Activated gamma-delta T cell treated with Interleukin-2 at 50 U/mL for 16 hours (primary cell): ENCODE measurements around the gene NLRC5.
"Not testable (repeated sequence)": the region's sequence is repeated elsewhere in the genome, so short reads cannot be mapped to it uniquely, and the experiment has no call there.

Experiments used
- DNase-seq: peaks from one replicate; pipeline ENCODE4 v3.0.0-alpha.2; 2020

NLRC5 gene

DNA sequence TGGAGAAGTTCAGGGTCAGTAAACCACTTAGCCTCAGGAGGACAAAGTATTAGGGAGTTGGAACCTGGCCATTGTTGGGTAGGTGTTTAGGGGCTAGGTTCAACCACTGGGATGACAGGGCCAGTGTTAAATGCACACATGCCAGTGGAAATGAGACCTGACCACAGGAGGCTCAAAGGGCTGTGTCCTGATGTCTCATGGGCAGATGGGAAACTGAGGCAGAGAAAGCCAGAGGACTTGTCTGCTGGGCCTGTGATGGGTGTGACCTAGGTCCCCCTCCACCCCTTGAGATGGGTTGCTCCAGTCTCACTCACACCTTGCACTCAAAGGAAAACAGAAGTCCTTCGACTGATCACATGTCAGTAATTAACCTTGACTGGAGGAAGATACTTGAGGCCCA lies 119.1 kb downstream of the NLRC5 start:
- no peak for DNase-seq

DNA sequence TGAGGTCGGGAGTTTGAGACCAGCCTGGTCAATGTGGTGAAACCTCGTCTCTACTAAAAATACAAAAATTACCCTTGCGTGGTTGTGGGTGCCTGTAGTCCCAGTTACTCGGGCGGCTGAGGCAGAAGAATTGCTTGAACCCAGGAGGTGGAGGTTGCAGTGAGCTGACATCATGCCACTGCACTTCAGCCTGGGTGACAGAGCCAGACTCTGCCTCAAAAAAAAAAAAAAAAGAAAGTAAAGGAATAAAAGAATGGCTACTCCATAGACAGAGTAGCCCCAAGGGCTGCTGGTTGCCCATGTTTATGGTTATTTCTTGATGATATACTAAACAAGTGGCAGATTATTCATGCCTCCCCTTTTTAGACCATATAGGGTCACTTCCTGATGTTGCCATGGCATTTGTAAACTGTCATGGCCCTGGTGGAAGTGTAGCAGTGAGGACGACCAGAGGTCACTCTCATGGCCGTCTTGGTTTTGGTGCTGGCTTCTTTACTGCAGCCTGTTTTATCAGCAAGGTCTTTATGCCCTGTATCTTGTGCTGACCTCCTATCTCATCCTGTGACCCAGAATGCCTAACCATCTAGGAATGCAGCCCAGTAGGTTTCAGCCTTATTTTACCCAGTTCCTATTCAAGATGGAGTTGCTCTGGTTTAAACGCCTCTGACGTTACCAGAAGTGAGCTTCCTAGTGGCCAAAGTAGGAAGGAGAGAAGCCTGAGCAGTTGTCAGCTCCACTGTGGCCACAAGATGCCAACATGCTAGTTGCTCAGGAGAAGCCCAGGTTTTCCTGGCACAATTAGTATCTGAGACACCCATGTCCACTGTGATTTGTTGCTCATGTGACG lies 120.1 kb downstream of the NLRC5 start:
- not testable (repeated sequence) for DNase-seq

DNA sequence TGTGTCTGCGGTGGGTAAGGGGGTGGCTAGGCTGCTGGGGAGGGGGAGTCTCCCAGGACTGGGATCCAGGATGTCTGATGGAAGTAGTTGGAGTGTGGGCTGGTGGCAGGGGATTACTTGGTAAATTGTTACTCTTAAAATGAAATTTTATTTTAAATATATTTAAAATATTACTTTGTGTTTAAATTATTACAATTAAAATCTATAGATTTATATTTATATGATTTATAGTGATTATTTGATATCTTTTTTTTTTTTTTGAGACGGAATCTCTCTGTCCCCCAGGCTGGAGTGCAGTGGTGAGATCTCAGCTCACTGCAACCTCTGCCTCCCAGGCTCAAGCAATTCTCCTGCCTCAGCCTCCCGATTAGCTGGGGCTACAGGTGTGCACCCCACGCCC lies 121.6 kb downstream of the NLRC5 start:
- DNase-seq = no peak

DNA sequence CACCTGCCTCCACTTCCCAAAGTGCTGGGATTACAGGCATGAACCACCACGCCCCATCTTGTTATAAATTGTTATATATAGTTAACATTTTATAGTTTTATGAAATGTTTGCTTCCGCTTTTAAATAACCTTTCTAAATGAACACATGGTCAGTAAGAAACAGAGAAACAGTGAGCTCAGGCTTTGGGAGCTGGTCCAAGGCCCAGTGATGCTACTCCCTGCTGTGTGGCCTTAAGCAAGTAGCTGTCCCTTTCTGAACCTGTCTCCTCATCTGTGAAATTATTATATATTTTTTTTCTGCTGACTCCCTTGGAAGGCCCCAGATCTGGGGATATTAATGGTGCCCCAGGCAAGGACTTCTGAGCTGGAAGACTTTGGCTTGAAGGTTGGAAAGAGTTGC lies 122.1 kb downstream of the NLRC5 start:
- no peak for DNase-seq

DNA sequence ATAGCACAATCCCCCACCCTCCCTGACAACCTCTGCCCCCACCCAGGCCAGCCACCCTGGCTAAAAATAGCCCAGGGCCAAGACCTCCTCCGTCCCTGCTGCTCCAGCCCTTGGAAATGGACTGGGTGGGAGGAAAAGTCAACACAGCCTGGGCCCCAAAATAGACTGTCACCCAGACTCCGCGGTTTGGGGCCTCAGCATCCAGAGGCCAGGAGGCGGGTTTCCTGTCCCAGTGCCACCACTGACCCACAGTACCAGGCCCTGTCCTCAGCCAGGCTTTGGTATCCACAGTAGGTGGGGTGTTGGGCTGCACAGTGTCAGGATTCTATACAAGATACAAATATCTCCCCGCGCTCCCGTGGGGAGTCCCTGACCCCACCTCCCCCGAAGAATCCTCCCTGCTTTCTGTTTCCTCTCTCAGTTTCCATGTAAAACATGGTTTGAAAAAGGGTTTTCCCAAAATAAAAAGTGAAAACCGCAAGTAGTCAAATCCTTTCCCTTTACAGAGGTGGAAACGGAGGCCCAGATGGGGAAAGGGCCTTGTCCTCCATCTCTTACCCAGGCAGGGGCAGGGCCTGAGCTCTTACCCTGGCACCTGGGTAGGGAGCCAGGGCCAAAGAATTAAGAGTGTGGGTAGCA lies 123.2 kb downstream of the NLRC5 start:
- no peak for DNase-seq

DNA sequence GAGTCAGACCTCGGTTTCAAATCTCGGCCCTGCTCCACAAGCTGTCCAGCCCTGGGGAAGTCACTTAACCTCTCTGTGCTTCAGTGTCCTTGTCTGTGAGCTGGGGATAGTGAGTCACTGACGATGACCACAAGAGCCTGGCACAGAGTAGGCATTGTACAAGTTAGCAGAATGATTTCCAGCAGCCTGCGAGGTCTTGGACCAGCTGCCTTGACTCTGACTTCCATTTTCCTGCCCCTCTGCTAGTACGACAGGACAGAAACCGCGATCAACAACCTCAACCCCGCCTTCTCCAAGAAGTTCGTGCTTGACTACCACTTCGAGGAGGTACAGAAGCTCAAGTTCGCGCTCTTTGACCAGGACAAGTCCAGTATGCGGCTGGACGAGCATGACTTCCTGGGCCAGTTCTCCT lies 123.7 kb downstream of the NLRC5 start:
- no peak for DNase-seq

DNA sequence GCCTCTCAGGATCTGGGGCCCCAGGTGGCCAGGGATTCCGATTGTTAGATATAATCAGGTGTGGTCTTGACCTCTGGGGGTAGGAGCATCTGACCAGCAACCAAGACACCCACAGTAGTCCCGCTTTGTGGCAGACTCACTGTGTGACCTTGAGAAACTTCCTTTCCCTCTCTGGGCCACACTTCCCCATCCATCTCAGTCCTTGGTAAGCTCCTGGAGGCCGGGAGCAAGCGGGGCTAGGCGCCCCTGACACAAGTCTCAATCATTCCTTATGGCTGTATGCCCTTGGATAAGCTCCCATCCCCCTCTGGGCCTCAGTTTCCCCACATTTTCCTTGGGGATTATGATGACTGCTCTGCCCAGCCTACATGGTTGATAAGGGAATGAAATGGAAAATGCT lies 124.3 kb downstream of the NLRC5 start:
- DNase-seq = no peak

DNA sequence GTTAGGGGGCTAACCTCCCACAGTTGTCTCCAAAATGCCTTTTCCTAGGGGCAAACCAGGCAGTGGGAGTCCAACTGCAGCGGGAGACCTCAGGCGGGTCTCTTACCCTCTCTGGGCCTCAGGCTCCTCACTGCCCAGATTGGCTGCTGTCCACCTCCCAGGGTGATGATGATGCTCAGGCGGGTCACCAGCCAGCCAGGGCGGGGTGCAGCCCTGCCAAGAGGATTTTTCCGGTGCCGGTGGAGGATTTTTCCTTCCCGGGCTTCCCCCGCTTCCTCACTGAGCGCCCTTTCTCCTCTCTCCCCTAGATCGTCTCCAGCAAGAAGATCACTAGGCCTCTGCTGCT lies 125.8 kb downstream of the NLRC5 start:
- no peak for DNase-seq

DNA sequence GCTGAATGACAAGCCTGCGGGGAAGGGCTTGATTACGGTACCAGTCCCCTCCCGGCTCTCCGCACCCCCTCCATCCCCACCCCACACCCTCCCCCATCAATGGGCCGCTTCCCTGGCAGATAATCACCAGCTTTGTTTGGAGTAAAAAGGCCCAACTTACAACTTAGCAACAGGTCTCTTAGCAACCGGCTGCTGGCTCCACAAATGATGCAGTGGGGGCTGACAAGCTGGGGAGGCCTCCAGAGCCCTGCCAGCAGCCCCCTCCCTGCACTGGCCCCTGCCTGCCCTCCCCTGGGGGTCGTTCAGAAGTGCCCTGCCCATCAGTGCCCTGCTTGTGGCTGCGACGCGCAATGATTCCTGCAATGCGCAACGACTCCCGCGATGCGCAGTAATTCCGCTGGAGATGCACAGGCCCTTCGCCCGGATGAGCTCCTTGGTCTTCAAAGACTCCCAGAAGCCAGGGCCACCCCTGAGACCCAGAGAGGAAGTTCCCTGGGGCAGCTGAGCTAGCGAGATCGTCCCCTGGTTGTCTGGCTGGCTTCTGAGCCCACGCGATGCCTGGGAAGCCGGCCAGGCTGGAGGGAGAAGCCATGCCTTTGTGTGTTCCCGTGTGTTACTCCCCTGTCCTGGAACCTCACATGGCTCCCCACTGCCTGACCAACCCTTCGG lies 126.3 kb downstream of the NLRC5 start:
- no peak for DNase-seq

DNA sequence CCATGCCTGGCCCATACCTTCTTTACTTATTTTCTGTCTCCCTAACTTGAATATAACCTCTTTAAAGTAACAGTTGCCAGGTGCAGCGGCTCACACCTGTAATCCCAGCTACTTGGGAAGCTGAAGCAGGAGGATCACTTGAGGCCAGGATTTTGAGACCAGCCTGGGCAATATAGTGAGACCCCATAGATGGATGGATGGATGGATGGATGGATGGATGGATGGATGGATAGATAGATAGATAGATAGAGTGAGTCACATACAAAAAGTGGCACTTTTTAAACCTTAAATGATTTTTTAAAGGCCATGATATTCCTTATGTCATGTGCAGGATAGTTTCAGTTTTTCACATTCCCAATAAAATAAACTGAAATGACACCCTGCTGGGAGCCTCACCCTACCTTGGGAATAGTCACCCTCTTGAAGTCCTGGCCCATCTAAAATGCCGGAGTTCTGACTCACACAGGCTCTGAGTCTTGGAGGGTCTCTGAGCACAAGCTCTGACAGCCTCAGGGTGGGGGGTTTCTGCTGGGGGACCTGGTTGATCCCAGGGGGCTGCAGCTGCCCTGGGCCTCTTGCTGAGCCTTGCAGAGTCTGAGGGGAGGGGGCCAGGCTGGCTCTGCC lies 129.2 kb downstream of the NLRC5 start:
- no peak for DNase-seq

DNA sequence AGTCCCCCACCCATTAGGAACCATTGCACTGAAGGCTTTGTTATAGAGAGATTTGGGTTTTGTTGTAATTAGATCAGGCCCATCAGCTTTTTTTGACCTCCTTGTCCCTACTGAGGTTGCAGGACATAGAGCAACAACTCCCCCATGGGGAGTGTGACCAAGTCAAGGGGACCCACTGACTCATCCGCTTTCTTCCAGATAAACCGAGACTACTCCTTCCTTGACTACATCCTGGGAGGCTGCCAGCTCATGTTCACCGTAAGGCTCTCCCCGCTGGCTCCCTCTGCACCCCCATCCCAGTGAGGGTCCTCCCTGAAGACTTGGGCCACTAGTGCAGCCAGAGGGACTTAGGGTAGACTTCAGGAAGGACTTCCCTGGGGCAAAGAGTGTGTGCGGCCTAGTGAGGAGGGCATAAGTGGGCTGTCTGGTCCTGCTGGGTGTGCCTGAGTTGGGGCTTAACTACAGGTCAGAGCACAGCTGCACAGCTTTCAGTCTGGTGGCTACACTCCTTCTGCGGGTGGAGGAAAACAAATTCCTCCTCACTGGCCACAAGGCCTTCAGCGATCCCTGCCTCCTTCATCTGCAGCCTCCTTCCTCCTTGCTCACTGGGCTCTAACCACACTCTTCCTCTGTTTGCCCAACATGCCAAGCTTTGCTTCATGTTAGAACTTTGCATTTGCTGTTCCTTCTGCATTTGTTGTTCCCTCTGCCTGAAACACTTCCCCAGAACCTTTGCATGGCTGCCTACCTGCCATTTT lies 134.0 kb downstream of the NLRC5 start:
- no peak for DNase-seq

DNA sequence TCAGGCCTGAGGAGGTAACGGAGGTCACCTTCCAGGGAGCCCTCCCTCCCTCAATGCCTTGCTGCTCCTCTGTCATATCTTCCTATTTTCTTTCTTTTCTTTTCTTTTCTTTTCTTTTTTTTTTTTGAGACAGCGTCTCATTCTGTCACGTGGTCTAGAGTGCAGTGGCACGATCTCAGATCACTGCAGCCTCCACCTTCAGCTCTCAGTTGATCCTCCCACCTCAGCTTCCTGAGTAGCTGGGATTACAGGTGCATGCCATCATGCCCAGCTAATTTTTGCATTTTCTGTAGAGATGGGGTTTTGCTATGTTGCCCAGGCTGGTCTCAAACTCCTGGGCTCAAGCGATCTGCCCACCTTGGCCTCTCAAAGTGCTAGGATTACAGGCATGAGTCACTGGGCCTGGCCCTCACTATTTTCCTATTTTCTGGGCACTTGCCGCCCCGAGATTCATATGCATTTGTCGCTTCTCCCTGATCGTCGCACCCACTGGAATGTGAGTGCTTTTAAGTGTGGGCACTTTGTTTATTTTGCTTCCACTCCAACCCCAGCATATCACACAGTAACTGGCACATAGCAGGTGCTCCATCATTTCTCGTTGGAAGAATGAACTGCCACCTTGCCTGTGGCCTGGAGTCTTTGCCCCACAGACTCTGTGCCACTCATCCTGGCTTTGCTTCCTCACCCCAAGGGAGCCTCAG lies 134.8 kb downstream of the NLRC5 start:
- DNase-seq = no peak

DNA sequence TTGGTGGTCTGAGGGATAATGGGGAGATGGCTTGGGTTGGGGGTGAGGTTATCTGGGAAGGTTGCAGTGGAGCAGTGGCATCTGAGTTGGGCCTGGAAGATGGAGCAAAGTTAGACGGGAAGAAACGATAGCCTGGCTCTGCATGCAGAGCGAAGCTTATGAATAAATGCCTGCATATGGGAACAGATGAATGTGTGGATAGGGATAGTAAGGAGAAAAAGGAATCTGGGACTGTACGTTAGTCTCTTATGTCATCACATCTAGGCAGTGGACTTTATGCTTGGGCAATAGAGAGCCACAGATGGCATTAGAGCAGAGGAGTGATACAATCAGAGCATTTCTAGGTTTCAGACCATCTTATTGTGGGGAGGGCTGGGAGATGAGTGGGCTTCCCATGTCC lies 136.0 kb downstream of the NLRC5 start:
- no peak for DNase-seq

DNA sequence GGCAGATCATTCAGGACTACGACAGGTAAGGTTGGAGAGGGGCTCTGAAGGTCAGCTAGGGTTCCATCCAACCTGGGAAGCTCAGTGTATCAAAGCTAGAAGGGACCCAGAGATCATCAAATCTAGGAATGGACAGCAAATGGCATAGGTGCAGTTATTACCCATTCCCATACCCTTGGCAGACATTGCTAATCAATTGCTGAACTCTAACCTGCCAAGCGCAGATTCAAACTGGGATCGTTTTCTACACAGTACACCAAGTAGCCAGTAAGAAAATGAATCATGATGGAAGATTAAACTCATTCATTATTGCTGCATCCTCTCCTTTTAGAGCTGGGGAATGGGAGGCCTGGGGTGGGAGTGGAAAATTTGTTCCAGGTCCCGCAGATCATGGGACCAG lies 136.6 kb downstream of the NLRC5 start:
- DNase-seq = no peak

DNA sequence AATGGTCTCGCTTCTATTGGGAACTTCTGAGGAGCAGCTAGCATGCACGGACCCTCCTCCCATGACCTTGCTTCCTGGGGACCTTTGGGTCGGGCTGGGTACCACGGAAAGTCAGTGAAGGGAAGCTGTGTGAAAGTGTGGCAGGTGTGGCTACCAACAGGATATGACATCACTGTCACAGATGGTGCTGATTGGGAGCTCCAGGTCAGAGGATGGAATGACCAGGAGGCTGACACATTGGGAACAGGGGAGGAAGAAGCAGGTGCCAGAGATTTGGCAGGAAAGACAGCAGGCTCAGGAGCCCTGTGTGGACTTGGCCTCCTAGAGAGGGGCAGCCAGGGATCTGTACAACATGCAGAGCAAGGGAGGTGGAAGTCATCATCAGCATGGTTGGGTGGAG lies 137.1 kb downstream of the NLRC5 start:
- no peak for DNase-seq

DNA sequence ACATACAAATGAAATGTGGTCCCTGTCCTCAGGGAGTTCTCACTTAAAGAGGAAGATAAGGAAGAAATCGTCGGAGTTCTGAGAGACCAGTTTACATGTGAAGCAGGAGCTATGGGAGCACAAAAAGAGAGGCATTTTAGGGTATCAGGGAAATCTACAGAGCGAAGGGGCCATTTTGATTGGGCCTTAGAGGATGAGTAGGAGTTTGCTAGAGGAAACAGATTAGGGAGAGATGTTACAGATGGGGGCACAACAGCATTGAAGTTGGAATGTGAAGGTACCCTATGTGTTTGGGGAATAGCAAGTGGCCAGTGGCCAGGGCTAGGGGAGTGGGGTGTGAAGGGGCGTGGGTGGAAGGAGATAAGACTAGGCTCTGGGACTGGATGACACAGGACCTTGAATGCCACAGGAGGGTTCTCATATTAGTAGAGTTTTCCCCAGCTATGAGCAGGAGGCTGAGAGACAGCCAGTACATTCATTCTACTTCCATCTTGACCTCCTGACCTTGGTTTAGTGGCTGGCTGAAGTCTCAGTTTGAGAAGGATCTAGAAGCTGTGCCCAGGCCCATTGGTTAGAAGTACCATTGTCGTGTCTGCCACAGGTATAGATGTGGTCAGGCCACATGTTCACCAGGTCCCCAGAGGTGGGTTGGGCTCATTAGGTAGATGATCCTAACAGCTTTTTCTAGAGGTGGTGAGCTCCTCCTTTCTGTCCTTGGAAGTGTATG lies 137.8 kb downstream of the NLRC5 start:
- no peak for DNase-seq

DNA sequence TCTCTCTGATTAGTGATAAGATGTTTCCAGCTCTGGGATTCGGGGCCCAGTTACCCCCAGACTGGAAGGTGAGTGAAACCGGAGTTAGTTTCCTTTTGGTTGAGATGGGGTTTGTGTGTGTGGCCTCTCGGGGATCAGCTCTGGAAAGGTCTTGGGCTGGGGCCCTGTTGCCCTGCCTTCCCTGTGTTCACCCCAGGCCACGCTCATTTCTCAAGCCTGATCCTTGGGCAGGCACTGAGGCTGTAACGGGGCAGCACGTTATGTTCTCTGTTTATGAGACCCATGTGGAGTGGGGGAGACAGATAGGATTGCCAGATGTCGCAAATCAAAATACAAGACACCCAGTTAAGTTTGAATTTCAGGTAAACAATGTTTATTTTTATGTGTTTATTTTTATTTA lies 138.5 kb downstream of the NLRC5 start:
- DNase-seq = no peak

DNA sequence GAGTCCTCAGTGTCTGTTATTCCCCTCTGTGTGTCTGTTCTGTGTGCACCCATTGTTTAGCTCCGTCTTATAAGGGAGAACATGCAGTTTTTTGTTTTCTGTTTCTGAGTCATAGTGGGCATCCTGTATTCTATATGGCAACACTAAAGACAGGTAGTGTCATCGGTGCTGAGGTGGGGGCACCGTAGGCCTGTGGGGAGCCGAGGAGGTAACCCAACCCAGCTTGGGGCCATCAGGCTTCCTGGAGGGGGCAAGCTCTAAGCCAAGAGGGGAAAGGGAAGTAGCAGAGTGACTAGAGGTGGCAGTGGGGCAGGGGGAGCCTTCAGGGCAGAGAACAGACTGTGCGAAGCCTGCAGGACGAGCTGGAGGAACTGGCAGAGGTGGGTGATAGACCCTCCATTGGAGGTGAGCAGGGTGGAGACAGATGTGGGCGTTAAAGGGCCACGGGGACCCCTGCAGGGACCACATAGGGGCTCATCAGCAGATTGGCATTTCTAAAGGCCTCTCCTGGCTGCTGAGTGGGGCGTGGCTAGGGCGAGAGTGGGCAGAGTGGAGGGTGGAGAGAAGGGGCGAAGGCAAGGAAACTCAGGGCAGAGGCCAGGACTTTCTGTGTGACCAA lies 139.5 kb downstream of the NLRC5 start:
- peak; percentile 69 for DNase-seq

DNA sequence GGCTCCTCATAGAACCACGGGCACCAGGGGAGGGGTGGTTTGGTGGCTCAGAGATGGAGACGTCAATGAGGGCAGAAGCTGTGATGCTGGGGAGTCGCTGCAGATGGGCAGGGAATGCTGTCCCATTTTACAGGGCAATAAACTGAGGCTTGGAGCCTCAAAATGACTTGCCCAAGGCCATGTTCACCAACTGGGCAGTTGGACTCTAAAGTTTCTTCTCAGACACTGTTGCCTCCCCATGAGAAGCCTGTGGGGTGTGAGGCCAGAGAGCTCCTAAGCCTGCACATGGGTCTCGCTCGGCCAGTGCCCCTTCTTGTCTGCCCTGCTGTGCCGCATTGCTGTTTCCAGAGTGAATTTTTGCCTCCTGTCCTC lies 141.6 kb downstream of the NLRC5 start:
- no peak for DNase-seq

DNA sequence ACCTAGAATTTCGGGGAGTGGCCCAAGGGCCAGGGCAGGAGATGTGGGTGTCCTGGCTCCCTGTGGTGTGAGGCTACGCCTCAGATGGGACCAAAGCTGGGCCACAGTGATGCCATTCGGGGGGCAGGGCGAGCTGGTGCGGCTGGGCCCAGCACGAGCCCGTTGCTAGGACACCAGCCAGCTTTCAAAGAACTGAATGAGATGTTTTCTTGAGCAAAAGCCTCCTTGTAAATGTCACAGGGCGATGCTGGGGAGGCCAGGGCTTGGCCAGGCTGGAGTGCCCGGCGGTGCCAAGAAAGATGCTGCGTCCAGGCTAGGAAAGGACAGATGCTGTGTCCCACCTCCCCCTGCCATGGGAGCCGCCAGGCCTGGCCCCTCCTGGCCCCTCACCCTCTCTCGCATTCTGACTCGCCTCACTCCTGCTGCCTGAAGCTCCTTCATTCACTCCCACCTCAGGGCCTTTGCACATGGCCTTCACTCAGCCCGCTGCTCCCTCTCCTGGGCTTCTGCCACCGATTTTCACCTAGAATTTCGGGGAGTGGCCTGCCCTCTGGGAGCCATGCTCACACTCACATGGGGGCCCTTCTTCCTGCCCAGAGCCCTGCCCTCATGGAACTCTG lies 142.1 kb downstream of the NLRC5 start:
- no peak for DNase-seq

DNA sequence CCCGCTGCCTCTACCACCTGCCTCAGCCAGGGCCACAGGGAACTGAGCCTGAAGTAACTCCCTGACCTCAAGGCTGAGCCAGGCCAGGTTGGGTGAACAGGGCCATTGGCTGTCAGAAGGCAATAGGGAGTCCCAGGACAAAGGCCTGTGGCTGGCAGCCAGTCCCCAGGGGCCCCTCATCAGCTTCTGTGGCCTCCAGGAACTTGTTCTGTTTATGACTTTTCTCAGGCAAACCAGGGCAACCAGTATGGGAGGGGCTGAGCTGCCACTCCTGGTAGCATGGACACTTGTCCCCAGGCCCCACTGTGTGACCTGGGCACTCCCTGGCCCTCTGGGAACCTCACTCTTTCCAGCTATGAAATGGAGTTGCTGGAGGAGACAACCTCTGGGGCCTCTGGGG lies 143.1 kb downstream of the NLRC5 start:
- no peak for DNase-seq
